ENCODE results near the gene NDFIP1.

NDFIP1 gene

GRCh38 chr5:142168365-142168764 is 59.8 kb downstream of the NDFIP1 start:
- no peak for TF ChIP-seq POLR2A (IDR thresholded peaks at IDR 0.05; ENCODE audit: low read depth, low read length)
- DNase-seq (ENCODE audit: insufficient read length, low spot score) (no peak), FAIRE-seq (no peak)

DNA sequence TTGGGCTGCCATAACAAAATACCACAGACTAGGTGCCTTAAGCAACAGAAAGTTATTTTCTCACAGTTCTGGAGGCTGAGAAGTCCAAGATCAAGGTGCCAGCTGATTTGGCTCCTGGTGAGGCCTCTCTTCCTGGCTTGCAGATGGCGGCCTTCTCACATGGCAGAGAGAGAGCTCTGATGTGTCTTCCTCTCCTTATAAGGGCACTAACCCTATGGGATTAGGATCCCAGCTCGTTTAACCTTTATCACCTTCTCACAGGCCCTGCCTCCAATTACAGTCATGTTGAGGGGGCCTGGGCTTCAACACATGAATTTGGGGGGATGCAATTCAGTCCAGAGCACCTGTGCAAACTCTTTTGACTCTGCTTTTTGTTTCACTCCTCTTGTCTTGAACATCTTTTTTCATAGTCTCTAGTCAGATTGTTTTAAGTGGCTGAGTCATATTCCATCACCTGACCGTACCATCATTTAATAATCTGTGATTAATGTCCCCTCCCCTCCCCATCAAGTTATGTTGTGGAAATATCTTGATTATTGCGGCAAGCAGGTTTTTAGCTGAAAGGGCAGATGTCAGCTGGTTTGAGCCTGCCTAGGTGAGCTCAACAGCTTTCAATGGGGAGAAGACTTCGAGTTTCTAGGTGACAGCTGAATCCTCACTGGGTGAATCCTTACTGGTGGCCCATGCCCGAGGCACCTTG is 61.8 kb downstream of the NDFIP1 start:
- DNase-seq (ENCODE audit: insufficient read length, low spot score), result no peak
- no peak for FAIRE-seq
- no peak for TF ChIP-seq POLR2A (IDR thresholded peaks at IDR 0.05; ENCODE audit: low read depth, low read length)

- FAIRE-seq, result no peak
- DNase-seq (ENCODE audit: insufficient read length, low spot score), result no peak
- TF ChIP-seq POLR2A (IDR thresholded peaks at IDR 0.05; ENCODE audit: low read depth, low read length), result no peak
These were observed 62.7 kb downstream of the NDFIP1 start for GRCh38 chr5:142171270-142171669.

DNA sequence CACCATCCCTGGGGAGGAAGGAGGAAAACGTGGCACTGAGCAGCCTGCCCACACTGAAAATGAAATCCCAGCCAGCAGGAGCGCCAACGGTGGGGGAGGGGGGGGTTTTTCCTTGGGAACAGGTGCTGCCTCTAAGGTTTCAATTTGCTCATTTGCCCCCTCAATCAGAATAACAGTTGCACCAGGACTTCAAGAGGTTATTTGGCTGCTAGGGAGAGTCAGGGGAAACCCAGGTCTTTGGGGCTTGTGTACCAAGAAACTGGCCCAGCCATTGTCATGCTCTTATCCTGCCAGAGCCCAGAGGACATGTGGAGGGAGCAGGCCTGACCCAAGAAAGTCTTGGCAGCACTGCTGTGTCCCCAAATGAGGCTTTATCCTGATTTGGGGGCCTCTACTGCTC is 66.5 kb downstream of the NDFIP1 start:
- FAIRE-seq (no peak), DNase-seq (ENCODE audit: insufficient read length, low spot score) (no peak)
- TF ChIP-seq POLR2A (IDR thresholded peaks at IDR 0.05; ENCODE audit: low read depth, low read length), result no peak

- no peak for TF ChIP-seq POLR2A (IDR thresholded peaks at IDR 0.05; ENCODE audit: low read depth, low read length)
- FAIRE-seq (no peak), DNase-seq (ENCODE audit: insufficient read length, low spot score) (no peak)
These were observed 67.0 kb downstream of the NDFIP1 start for GRCh38 chr5:142175461-142176142.

- no peak for TF ChIP-seq POLR2A (IDR thresholded peaks at IDR 0.05; ENCODE audit: low read depth, low read length)
- DNase-seq (ENCODE audit: insufficient read length, low spot score), result no peak
- no peak for FAIRE-seq
These were observed 67.7 kb downstream of the NDFIP1 start for GRCh38 chr5:142176255-142176654.

GRCh38 chr5:142178651-142179050 is 70.1 kb downstream of the NDFIP1 start:
- DNase-seq (ENCODE audit: insufficient read length, low spot score) (no peak), FAIRE-seq (no peak)
- TF ChIP-seq POLR2A (IDR thresholded peaks at IDR 0.05; ENCODE audit: low read depth, low read length), result no peak

DNA sequence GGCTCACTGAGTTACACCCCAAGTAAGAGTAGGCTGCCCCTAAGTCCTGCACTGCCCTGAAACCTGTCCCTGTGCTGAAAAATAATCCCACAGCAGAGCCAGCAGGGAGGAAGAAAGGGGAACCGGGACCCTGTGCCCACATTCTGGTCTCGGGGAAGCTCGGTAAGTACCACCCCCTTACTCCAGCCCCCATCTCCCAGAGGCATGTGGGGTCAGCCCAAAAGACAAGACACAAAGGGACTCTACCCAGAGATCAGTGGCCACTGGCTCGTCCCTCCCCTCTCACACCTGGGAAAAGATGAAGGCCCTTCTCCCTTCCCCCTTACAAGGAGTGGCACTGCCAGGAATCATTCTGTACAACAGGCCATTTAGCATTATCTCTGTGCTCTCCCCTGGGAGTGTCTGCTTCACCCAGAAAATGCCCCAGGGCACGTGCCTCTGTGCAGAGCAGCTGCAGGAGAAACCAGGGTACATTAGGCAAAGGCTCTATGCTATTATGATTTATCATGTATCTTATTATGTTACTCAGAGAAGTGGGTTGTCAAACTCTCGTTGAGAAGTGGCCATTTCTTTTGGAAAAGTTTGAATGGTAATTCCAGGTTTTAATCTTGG is 71.3 kb downstream of the NDFIP1 start:
- FAIRE-seq (no peak), DNase-seq (ENCODE audit: insufficient read length, low spot score) (no peak)
- TF ChIP-seq POLR2A (IDR thresholded peaks at IDR 0.05; ENCODE audit: low read depth, low read length), result no peak

DNA sequence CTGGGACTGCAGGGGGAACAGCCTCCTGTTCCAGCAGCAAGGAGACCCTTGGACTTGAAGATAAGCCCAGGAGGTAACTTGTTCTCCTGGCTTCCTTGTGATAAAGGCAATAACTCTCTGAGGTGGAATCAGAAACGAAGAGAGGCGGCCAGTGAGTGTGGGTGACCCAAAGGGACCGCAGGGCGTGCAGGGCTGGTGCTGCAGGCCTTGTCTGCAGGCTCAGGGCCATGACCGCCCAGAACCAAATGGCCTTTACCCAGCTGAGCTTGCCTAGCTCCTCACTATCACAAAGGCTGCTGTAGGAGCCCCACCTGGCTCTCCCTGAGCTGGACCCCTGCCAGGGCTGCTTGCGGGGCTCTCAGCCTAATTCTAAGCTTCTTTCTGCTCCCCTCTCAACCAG is 72.5 kb downstream of the NDFIP1 start:
- no peak for DNase-seq (ENCODE audit: insufficient read length, low spot score)
- no peak for TF ChIP-seq POLR2A (IDR thresholded peaks at IDR 0.05; ENCODE audit: low read depth, low read length)
- FAIRE-seq, result no peak

DNA sequence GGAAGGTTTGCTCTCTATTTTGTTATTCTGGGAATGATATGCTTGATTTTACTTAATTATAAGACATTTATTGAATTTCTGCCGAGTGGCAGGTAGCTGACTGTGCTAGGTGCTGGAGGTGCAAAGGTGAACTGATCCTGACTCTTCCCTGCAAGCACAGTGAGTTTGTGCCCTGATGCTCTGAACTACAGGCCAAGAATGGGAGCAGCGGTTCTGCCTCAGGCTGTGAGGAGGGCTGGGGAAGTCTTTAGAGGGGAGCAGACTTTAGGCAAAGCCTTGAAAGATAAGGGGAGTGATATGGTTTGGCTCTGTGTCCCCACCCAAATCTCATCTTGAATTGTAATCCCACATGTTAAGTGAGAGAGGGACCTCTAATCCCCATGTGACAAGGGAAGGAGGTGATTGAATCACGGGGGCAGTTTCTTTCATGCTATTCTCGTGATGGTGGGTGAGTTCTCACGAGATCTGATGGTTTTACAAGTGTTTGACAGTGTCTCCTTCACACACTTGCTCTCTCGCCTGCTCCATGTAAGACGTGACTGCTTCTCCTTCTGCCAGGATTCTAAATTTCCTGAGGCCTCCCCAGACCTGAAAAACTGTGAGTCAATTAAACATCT is 73.1 kb downstream of the NDFIP1 start:
- DNase-seq (ENCODE audit: insufficient read length, low spot score), result no peak
- FAIRE-seq, result no peak
- TF ChIP-seq POLR2A (IDR thresholded peaks at IDR 0.05; ENCODE audit: low read depth, low read length), result no peak

DNA sequence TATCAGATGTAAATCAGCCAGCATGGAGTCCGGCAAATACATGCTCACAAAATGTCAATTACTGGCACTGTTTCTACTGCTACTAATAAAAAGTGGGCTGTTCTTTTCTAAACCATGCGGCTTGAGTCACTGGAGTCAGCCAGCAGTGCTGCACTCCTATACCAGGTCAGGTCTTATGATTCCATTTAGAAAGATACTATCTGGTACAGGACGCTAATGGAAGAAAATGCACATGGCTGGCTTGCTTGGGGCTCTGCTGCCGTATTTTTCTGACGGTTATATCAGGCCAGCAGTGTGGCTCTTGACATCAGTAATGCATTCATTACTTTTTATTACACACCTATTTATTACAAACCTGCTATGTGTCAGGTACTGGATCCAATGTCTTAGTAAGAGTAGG is 74.3 kb downstream of the NDFIP1 start:
- DNase-seq (ENCODE audit: insufficient read length, low spot score) (no peak), FAIRE-seq (no peak)
- TF ChIP-seq POLR2A (IDR thresholded peaks at IDR 0.05; ENCODE audit: low read depth, low read length), result no peak

- no peak for FAIRE-seq
- no peak for TF ChIP-seq POLR2A (IDR thresholded peaks at IDR 0.05; ENCODE audit: low read depth, low read length)
- no peak for DNase-seq (ENCODE audit: insufficient read length, low spot score)
These were observed 75.0 kb downstream of the NDFIP1 start for GRCh38 chr5:142183561-142183960.

GRCh38 chr5:142184988-142185387 is 76.4 kb downstream of the NDFIP1 start:
- DNase-seq (ENCODE audit: insufficient read length, low spot score) (no peak), FAIRE-seq (no peak)
- TF ChIP-seq POLR2A (IDR thresholded peaks at IDR 0.05; ENCODE audit: low read depth, low read length), result no peak

DNA sequence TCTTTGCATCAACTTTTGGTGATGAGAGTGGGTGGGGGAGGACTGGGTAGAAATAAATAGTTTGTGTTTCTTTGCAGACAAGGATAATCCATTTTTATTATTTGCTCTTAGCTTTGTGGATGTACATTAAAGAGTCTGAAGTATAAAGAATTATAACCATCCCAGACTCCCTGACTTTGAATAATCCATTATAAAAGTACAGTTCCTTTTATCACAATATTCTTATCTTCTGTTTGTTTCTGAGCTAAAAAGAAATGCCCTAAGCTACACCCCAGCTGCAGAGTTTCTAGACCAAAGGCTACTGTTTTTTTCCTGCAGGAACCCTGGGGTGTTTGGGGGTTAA is 77.9 kb downstream of the NDFIP1 start:
- FAIRE-seq (no peak), DNase-seq (ENCODE audit: insufficient read length, low spot score) (no peak)
- TF ChIP-seq POLR2A (IDR thresholded peaks at IDR 0.05; ENCODE audit: low read depth, low read length), result no peak
